Adrenal gland (tissue), 12 donors: ENCODE results near the gene GDF10. TPM values are rescaled to one million over a fixed set of nuclear protein-coding genes. Genes with fewer than 3 reads are reported as not detected.
A peak's percentile ranks its signal among the peaks of the same experiment; 100 is the strongest.

Experiments
- DNase-seq, 7 donors: peaks; one replicate each; pipeline ENCODE4 v3.0.0-alpha.2; 2019 to 2020
- H3K27ac ChIP-seq, 5 donors: fragments of 200-600 bp; sonication (generic) in 4 of 5; 1 replicate in 3 of 5; 2 replicates in 2 of 5; pipeline versions ENCODE4 v1.5.1 to v1.8.0; 2016 to 2020; ENCODE audit warnings: mild to moderate bottlenecking in 1 of 5
- H3K27me3 ChIP-seq: fragments of 200-600 bp; 2 replicates; pipeline ENCODE4 v1.8.0; 2021
- H3K36me3 ChIP-seq, 2 donors: fragments of 200-600 bp; replicated peaks in 1 of 2; 1 replicate in 1 of 2; 2 replicates in 1 of 2; pipeline versions ENCODE4 v1.5.1 to v1.8.0; 2018 to 2022
- H3K4me1 ChIP-seq, 2 donors: fragments of 200-600 bp; replicated peaks in 1 of 2; 1 replicate in 1 of 2; 2 replicates in 1 of 2; pipeline versions ENCODE4 v1.5.1 to v1.8.0; 2018 to 2021
- H3K4me3 ChIP-seq, 4 donors: fragments of 200-600 bp; sonication (generic) in 3 of 4; one replicate each; pipeline ENCODE4 v1.5.1; 2016 to 2018
- H3K9me3 ChIP-seq, 3 donors: fragments of 200-600 bp; sonication (generic) in 1 of 3; replicated peaks in 1 of 3; 1 replicate in 2 of 3; 2 replicates in 1 of 3; pipeline versions ENCODE4 v1.5.1 to v1.8.0; 2016 to 2021
- CTCF ChIP-seq, 6 experiments: fragments of 450-650 bp in 4 of 6; fragments of 200-600 bp in 2 of 6; sonication (generic) in 1 of 6; IDR thresholded peaks; 1 replicate in 5 of 6; 2 replicates in 1 of 6; pipeline versions ENCODE4 v1.5.1 to v1.8.0; 2016 to 2021; ENCODE audit warnings: antibody characterized with exemption in 6 of 6, mild to moderate bottlenecking in 2 of 6, moderate library complexity in 1 of 6
- POLR2A ChIP-seq, 2 donors: fragments of 450-650 bp; IDR thresholded peaks; one replicate each; pipeline ENCODE4 v1.6.1; 2017; ENCODE audit warnings: antibody characterized with exemption in 2 of 2, mild to moderate bottlenecking in 2 of 2, moderate library complexity in 1 of 2
- WGBS, 4 donors: extraction: QIAGEN DNeasy Blood & Tissue Kit in 2 of 4; methylation state at CpG; one replicate each; pipeline versions ENCODE4 v1.1.5 to v1.1.7; 2013 to 2017; 5-methylcytosine and 5-hydroxymethylcytosine counted together
- intact Hi-C, 2 donors: fragments of 100-400 bp; cut with DNase I; formaldehyde crosslinking; loops; one replicate each; pipeline versions ENCODE4 v1.14.1 to v1.15.0; 2022 to 2023
- polyA plus RNA-seq, 3 donors: library from polyadenylated mRNA; stranded (reverse); fragments of 200-250 nt in 2 of 3; fragments of 350-450 nt in 1 of 3; fragmentation: Illumina TruSeq in 1 of 3; extraction: RNeasy Lipid Tissue Mini Kit (QIAGEN cat#74804) in 1 of 3; gene quantifications; one replicate each; pipeline ENCODE4 v1.2.3, GENCODE V29; 2013 to 2014
- total RNA-seq, 9 donors: library from RNA; depleted of rRNA in 4 of 9; stranded (reverse); fragments of >200 nt in 4 of 9; fragments of 120-200 nt in 1 of 9; fragmentation: NEBNext Ultra II Directional in 1 of 9; extraction: Animal tissue kit (Norgen Biotek cat#: 25700) in 1 of 9; gene quantifications; one replicate each; pipeline versions ENCODE4 v1.1.0 to v1.2.4, GENCODE V29; 2013 to 2023
- donor health status: healthy with polysubstance abuse.
- donor health status: Bipolar disorder and iron deficiency.
- donor health status: DM: yes; HTN: yes; CAD: no.
- donor health status: DM: no; HTN: no; CAD: no.
- donor health status: DM: no; HTN: no; CAD: no.
- donor health status: DM: yes; HTN: yes; CAD: no.

Gene GDF10
- total and polyA plus RNA-seq, 12 donors: 0.06 to 8.5 (median 1.2) TPM; not detected in 1

- H3K27ac ChIP-seq: no peak overlapping the region
- no peak overlapping the region for H3K4me3 ChIP-seq
- no peaks in the 10 kb centered on the region for H3K9me3 ChIP-seq
- H3K4me1 ChIP-seq: no peaks in the 10 kb centered on the region
- TF ChIP-seq POLR2A (IDR thresholded peaks at IDR 0.05) (no peak), CTCF (IDR thresholded peaks at IDR 0.05) (no peak)
- H3K27me3 ChIP-seq: no peaks in the 10 kb centered on the region
- no peaks in the 10 kb centered on the region for H3K36me3 ChIP-seq
- intact Hi-C loops: no loop called here
- DNase-seq: peak in 2 of 7 donors; percentile 2 to 6
- 89 to 98% (median 94%) methylated on average over 4 of the region's 4 CpGs for WGBS, 4 donors
Observed at GRCh38 chr10:47286591-47287315, 13.2 kb upstream of the GDF10 start.

GRCh38 chr10:47287365-47287802 is 12.6 kb upstream of the GDF10 start:
- DNase-seq: peak in 2 of 7 donors; percentile 16 to 69
- Histone ChIP-seq H3K36me3 (no peaks in the 10 kb centered on the region), H3K4me3 (no peak overlapping the region), H3K9me3 (no peaks in the 10 kb centered on the region), H3K27me3 (no peaks in the 10 kb centered on the region), H3K27ac (no peak overlapping the region), H3K4me1 (no peaks in the 10 kb centered on the region)
- no peak for TF ChIP-seq POLR2A (IDR thresholded peaks at IDR 0.05)
- intact Hi-C loops: no loop called here
- WGBS, 4 donors: 51 to 71% (median 66%) methylated on average over 9 to 12 of the region's 12 CpGs

- no peaks in the 10 kb centered on the region for H3K36me3 ChIP-seq
- H3K4me1 ChIP-seq: no peaks in the 10 kb centered on the region
- 80 to 91% (median 87%) methylated on average over 5 to 6 of the region's 6 CpGs for WGBS, 4 donors
- no peaks in the 10 kb centered on the region for H3K9me3 ChIP-seq
- no peaks in the 10 kb centered on the region for H3K27me3 ChIP-seq
- H3K4me3 ChIP-seq: no peak overlapping the region
- peak in 1 of 7 donors; percentile 31 for DNase-seq
- H3K27ac ChIP-seq: no peak overlapping the region
- TF ChIP-seq CTCF (IDR thresholded peaks at IDR 0.05): no peak
- TF ChIP-seq POLR2A (IDR thresholded peaks at IDR 0.05): no peak
- intact Hi-C loops: no loop called here
Observed at GRCh38 chr10:47287805-47288204, 12.2 kb upstream of the GDF10 start.

- Histone ChIP-seq H3K36me3 (no peaks in the 10 kb centered on the region), H3K4me1 (no peaks in the 10 kb centered on the region), H3K27me3 (no peaks in the 10 kb centered on the region), H3K9me3 (no peaks in the 10 kb centered on the region), H3K4me3 (no peak overlapping the region), H3K27ac (no peak overlapping the region)
- WGBS, 4 donors: 85 to 92% (median 92%) methylated on average over 8 of the region's 8 CpGs
- no peak for TF ChIP-seq POLR2A (IDR thresholded peaks at IDR 0.05)
- no peak for TF ChIP-seq CTCF (IDR thresholded peaks at IDR 0.05)
- intact Hi-C loops: no loop called here
- DNase-seq: peak in 1 of 7 donors; percentile 6
Observed at GRCh38 chr10:47288236-47288635, 11.8 kb upstream of the GDF10 start.
